K562 (cell line): ENCODE data around the gene ACP5. TPM values are rescaled to one million over a fixed set of nuclear protein-coding genes. Genes with fewer than 3 reads are reported as not detected.

Source experiments
- ATAC-seq: fragments of 200-7000 bp; cut with Tn5 transposase; 3 replicates; pipeline ENCODE4 v1.9.1; 2020; ENCODE audit warnings: moderate library complexity
- BruUV-seq: library from RNA; stranded (reverse); fragments of 400-500 nt; replicated peaks from 2 replicates; lab custom pipeline; 2021; lab: Mats Ljungman, UMichigan
- CTCF ChIA-PET: fragments of 300-600 bp; formaldehyde crosslinking; extraction: SDS; loops from one replicate; lab custom pipeline; 2021; ENCODE audit warnings: low intra/inter-chr PET ratio; lab: Yijun Ruan, JAX
- POLR2A ChIA-PET: fragments of 300-600, 350-650 bp; sonication (Branson Sonifier 250); formaldehyde crosslinking; extraction: SDS; loops from one replicate; lab custom pipeline; 2021; ENCODE audit warnings: antibody characterized with exemption, inconsistent platforms; lab: Yijun Ruan, JAX
- DNase-seq, 4 experiments: peaks; one replicate each; pipeline versions ENCODE4 v3.0.0 to v3.0.0-alpha.2; 2011 to 2018; ENCODE audit warnings: low spot score in 3 of 4, mixed read lengths in 3 of 4; ENCODE audit errors: extremely low read depth in 1 of 4
- FAIRE-seq: peaks from 2 replicates; lab custom pipeline; 2011; peaks lifted over from hg19 to GRCh38; lab: Jason Lieb, UNC
- H2AFZ ChIP-seq: 2 replicates; pipeline ENCODE4 v1.6.0; 2011; ENCODE audit warnings: low read depth, low read length, control low read depth, inconsistent platforms
- H3K27ac ChIP-seq: fragments of 200-600 bp; 3 replicates; pipeline ENCODE4 v1.8.0; 2011; ENCODE audit warnings: low read depth, mild to moderate bottlenecking, control low read depth, inconsistent platforms, low read length, moderate library complexity, mixed read lengths; ENCODE audit errors: extremely low read depth
- H3K27me3 ChIP-seq, 2 experiments: fragments of 300-600 bp in 1 of 2; 2 replicates in 1 of 2; 3 replicates in 1 of 2; pipeline versions ENCODE4 v1.6.0 to v1.8.0; 2011; ENCODE audit warnings: inconsistent platforms in 2 of 2, low read length in 2 of 2, mild to moderate bottlenecking in 1 of 2, mixed read lengths in 1 of 2, moderate library complexity in 1 of 2; ENCODE audit not compliant: control insufficient read depth in 2 of 2, insufficient read depth in 2 of 2
- H3K36me3 ChIP-seq: fragments of 300-600 bp; 3 replicates; pipeline ENCODE4 v1.8.0; 2011; ENCODE audit warnings: mild to moderate bottlenecking, low read length, inconsistent platforms; ENCODE audit not compliant: control insufficient read depth, insufficient read depth
- H3K4me1 ChIP-seq, 2 experiments: fragments of 200-600 bp in 1 of 2; replicated peaks in 1 of 2; 2 replicates in 1 of 2; 3 replicates in 1 of 2; pipeline versions ENCODE4 v1.5.1 to v1.8.0; 2011; ENCODE audit warnings: inconsistent platforms in 2 of 2, low read length in 2 of 2, mild to moderate bottlenecking in 1 of 2, mixed read lengths in 1 of 2, moderate library complexity in 1 of 2; ENCODE audit not compliant: control insufficient read depth in 2 of 2, insufficient read depth in 2 of 2
- H3K4me2 ChIP-seq: 2 replicates; pipeline ENCODE4 v1.6.1; 2011; ENCODE audit warnings: low read length, control low read depth, inconsistent platforms, mixed read lengths; ENCODE audit not compliant: insufficient read depth
- H3K4me3 ChIP-seq: fragments of 200-600 bp; sonication (generic), shearing (Covaris generic); 2 replicates; pipeline ENCODE4 v1.5.1; 2016; ENCODE audit warnings: control low read depth, inconsistent platforms
- H3K79me2 ChIP-seq: fragments of 200-600 bp; 3 replicates; pipeline ENCODE4 v1.8.0; 2011; ENCODE audit warnings: low read length, inconsistent platforms; ENCODE audit not compliant: control insufficient read depth, insufficient read depth
- H3K9ac ChIP-seq, 2 experiments: 2 replicates each; pipeline versions ENCODE4 v1.6.0 to v1.6.1; 2011; ENCODE audit warnings: low read depth in 2 of 2, low read length in 2 of 2, control low read depth in 1 of 2, inconsistent platforms in 1 of 2, mild to moderate bottlenecking in 1 of 2, mixed read lengths in 1 of 2; ENCODE audit not compliant: insufficient read depth in 1 of 2
- H3K9me1 ChIP-seq: one replicate; pipeline ENCODE4 v1.6.0; 2011; ENCODE audit warnings: inconsistent platforms, mild to moderate bottlenecking, low read length, moderate library complexity; ENCODE audit not compliant: control insufficient read depth, insufficient read depth
- H3K9me3 ChIP-seq: replicated peaks from 2 replicates; pipeline ENCODE4 v1.5.1; 2011; ENCODE audit warnings: low read depth, low read length, inconsistent platforms; ENCODE audit not compliant: control insufficient read depth, insufficient read depth
- H4K20me1 ChIP-seq: replicated peaks from 2 replicates; pipeline ENCODE4 v1.6.1; 2011; ENCODE audit warnings: low read length, inconsistent platforms, mixed read lengths; ENCODE audit not compliant: control insufficient read depth, insufficient read depth
- FOS ChIP-seq: IDR thresholded peaks from 3 replicates; pipeline ENCODE4 v1.6.1; 2011; ENCODE audit not compliant: insufficient read length; ENCODE audit errors: extremely low read depth
- RAD21 ChIP-seq, 2 experiments: fragments of 250-450 bp in 1 of 2; fragments of 450-650 bp in 1 of 2; sonication (Bioruptor Pico) in 1 of 2; formaldehyde crosslinking in 1 of 2; IDR thresholded peaks in 1 of 2; conservative IDR thresholded peaks in 1 of 2; 2 replicates each; pipeline versions ENCODE4 v1.4.0 to v1.8.0; 2020 to 2022; ENCODE audit warnings: mild to moderate bottlenecking in 2 of 2, moderate library complexity in 1 of 2
- TCFL5 ChIP-seq: fragments of 250-450 bp; sonication (Bioruptor Pico); conservative IDR thresholded peaks from 2 replicates; pipeline ENCODE4 v1.6.1; 2021; ENCODE audit warnings: mild to moderate bottlenecking, moderate library complexity, matching md5 sums
- ZNF316 ChIP-seq: fragments of 450-650 bp; IDR thresholded peaks from 2 replicates; pipeline ENCODE4 v1.6.1; 2016
- ZNF584 ChIP-seq: fragments of 200-800 bp; sonication (Bioruptor generic); IDR thresholded peaks from 2 replicates; pipeline ENCODE4 v1.6.1; 2016; ENCODE audit warnings: low read depth, mild to moderate bottlenecking, missing genetic modification characterization, missing compliant biosample characterization
- WGBS: fragments of 100-300 bp; shearing (Covaris generic); methylation state at CpG from one replicate; pipeline ENCODE4 v1.1.6; 2016; ENCODE audit warnings: low coverage, mixed read lengths; ENCODE audit not compliant: insufficient coverage; ENCODE audit errors: missing lambda C conversion rate; 5-methylcytosine and 5-hydroxymethylcytosine counted together
- in situ Hi-C: fragments of 300-500 bp; cut with MboI; formaldehyde crosslinking; loops from 4 replicates; pipeline ENCODE4 v1.15.0; 2018; ENCODE audit warnings: inconsistent platforms, mixed read lengths
- intact Hi-C: fragments of 100-400 bp; cut with micrococcal nuclease; formaldehyde crosslinking; loops from 2 replicates; pipeline ENCODE4 v1.14.2; 2022
- polyA plus RNA-seq, 8 experiments: library from polyadenylated mRNA; depleted of rRNA in 4 of 8; stranded (reverse) in 5 of 8; unstranded in 3 of 8; fragments of >200 nt; fragmentation: Nextera tagmentation in 2 of 8; fragmentation: Illumina TruSeq in 1 of 8; extraction: Ambion mirVana in 2 of 8; extraction: Trizol in 1 of 8; gene quantifications; 2 replicates each; pipeline versions ENCODE4 v1.2.1 to v1.2.3, GENCODE V29; 2011 to 2014; ENCODE audit warnings: inconsistent platforms in 1 of 8, missing spikeins in 1 of 8
- total RNA-seq, 7 experiments: library from RNA; depleted of rRNA in 6 of 7; stranded (reverse); fragments of >200 nt in 6 of 7; fragmentation: Illumina TruSeq in 2 of 7; extraction: Trizol in 2 of 7; gene quantifications; 2 replicates each; pipeline versions ENCODE4 v1.2.1 to v1.2.3, GENCODE V29; 2011 to 2021; ENCODE audit warnings: low replicate concordance in 1 of 7
- TF ChIP-seq, protein P1 (sequence below): fragments of 200-800 bp; sonication (Bioruptor generic); IDR thresholded peaks from 2 replicates; pipeline ENCODE4 v1.6.1; 2017; ENCODE audit warnings: missing genetic modification characterization, missing compliant biosample characterization
- TF ChIP-seq, protein P2 (sequence below), 2 experiments: fragments of 250-450 bp in 1 of 2; fragments of 450-650 bp in 1 of 2; sonication (Bioruptor Pico) in 1 of 2; IDR thresholded peaks; 2 replicates each; pipeline versions ENCODE4 v1.6.1 to v1.8.0; 2016 to 2021; ENCODE audit warnings: mild to moderate bottlenecking in 2 of 2, moderate library complexity in 2 of 2, missing compliant biosample characterization in 1 of 2, missing genetic modification characterization in 1 of 2

The ACP5 gene
- total and polyA plus RNA-seq, 9 of the 15 experiments (the other 6 are each of a cell fraction or from before 2014, with no cell fraction given): 0.06 to 1.1 (median 0.31) TPM; not detected in 1

DNA sequence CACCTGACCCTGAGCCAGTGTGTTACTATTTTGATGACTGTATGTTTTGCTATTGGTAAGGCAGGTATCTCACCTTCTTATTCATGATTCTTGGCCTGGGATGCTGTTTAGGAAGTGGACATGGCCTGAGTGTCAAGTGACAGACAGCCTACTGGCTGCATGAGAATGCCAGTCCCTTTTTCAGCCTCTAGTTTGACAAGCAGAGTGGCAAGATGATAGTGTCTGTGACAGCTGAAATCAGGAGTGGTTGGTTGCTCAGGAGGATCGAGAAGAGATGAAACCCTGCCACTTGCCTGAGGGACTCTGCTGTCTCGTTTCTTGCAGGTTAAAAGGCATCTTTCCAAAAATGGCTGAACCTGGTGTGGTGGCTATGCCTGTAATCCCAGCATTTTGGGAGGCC, 11.3 kb downstream of the ACP5 start:
- intact Hi-C loops (no loop called here), in situ Hi-C loops (no loop called here)
- H3K9me1 ChIP-seq: no peaks in the 10 kb centered on the region
- H3K4me3 ChIP-seq: no peak overlapping the region
- no peaks in the 10 kb centered on the region for H3K27me3 ChIP-seq
- ChIA-PET POLR2A (interaction anchor here (0.6 kb wide), 1 partner anchor 130 kb away, joined by 3 read pairs; no protein-coding TSS in a partner anchor), CTCF (no interaction called here)
- no peak overlapping the region for H3K4me2 ChIP-seq
- no peaks in the 10 kb centered on the region; the same call in 1 of the 3 replicates for H3K79me2 ChIP-seq
- no peaks in the 10 kb centered on the region for H3K36me3 ChIP-seq
- ATAC-seq (no peak), FAIRE-seq (no peak), DNase-seq (peak in 2 of 4 experiments; percentile 2 to 3)
- peak overlapping the region in 1 of 2 experiments; percentile 67; a peak in 1 of 4 replicates for H3K9ac ChIP-seq
- H3K27ac ChIP-seq: peak overlapping the region; percentile 66; the same call in 1 of the 3 replicates
- peaks cover 54 to 62% of the 10 kb centered on the region in 2 experiments for H3K4me1 ChIP-seq
- no peaks in the 10 kb centered on the region for H3K9me3 ChIP-seq
- whole genome bisulfite sequencing: 86% methylated on average over 2 of the region's 2 CpGs
- no TSS peak for BruUV-seq
- no peak overlapping the region for H2AFZ ChIP-seq
- TF ChIP-seq, protein P1, sequence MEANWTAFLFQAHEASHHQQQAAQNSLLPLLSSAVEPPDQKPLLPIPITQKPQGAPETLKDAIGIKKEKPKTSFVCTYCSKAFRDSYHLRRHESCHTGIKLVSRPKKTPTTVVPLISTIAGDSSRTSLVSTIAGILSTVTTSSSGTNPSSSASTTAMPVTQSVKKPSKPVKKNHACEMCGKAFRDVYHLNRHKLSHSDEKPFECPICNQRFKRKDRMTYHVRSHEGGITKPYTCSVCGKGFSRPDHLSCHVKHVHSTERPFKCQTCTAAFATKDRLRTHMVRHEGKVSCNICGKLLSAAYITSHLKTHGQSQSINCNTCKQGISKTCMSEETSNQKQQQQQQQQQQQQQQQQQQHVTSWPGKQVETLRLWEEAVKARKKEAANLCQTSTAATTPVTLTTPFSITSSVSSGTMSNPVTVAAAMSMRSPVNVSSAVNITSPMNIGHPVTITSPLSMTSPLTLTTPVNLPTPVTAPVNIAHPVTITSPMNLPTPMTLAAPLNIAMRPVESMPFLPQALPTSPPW (CRISPR knock-in tag): no peak
- TF ChIP-seq RAD21 (CRISPR knock-in tag; conservative IDR thresholded peaks at IDR 0.05 in 1 of 2, IDR thresholded peaks at IDR 0.05 in 1 of 2) (no peak), ZNF584 (CRISPR knock-in tag) (no peak), FOS (no peak), ZNF316 (peak; percentile 28; the same call in 1 of the 2 replicates), TCFL5 (CRISPR knock-in tag) (no peak)
- TF ChIP-seq, protein P2, sequence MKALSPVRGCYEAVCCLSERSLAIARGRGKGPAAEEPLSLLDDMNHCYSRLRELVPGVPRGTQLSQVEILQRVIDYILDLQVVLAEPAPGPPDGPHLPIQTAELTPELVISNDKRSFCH (CRISPR knock-in tag; IDR thresholded peaks at IDR 0.05): no peak
- TF ChIP-seq, protein P2 (tag; IDR thresholded peaks at IDR 0.05): 0 out of 2 replicates have a peak, but pooled peaks have one; percentile 22
- H4K20me1 ChIP-seq: no peaks in the 10 kb centered on the region
